HG02981 (cell line): ENCODE measurements around the gene VDR.

Experiments
- ATAC-seq: cut with Tn5 transposase; IDR thresholded peaks from one replicate; pipeline ENCODE4 v1.9.1; 2021; ENCODE audit warnings: mild to moderate bottlenecking, moderate library complexity; ENCODE audit not compliant: unreplicated experiment

VDR gene

DNA sequence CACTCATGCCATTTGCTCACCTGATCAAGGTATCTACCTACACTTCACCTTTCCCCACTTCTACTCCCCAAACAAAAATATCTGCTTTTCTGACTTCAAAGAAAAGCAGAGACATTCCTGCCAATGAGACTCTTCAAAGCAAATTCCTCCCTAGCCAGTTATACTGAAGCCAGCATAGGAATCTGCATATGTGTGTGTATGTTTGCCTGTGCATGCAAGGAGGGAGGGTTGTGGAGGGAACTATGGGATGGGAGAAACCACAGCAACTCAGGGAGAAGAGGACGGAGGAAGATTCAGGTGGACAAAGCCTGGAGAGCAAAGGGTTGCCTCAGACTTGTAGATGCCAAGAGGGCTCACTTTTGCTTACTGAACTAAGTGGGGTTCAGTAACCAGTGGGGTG, 26.4 kb upstream of the VDR start:
- ATAC-seq, result no peak

GRCh38 chr12:47930634-47931033, 25.8 kb upstream of the VDR start:
- no peak for ATAC-seq

GRCh38 chr12:47927346-47927745, 22.6 kb upstream of the VDR start:
- no peak for ATAC-seq

- no peak for ATAC-seq
Measured at GRCh38 chr12:47921907-47922306, 17.1 kb upstream of the VDR start.

DNA sequence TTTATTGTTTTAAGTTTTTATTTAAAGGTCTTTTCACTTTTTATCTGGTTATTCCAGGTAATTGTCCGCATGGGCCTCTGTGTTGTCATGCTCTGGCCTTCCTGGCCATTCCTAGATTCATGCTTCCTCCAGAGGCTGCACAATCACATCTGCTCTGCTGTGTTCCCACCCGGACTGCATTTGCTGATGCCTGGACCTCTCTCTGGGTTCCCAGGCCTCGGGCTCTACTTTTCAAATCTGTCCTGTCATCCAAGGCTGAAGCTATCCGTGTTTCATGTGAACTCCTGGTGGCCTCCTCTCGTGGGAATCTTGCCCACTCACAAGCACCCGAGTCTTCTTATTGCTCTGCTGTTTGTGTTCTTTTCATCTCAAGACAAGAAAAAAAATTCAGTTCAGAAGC, 16.1 kb upstream of the VDR start:
- ATAC-seq, result no peak

- no peak for ATAC-seq
Measured at GRCh38 chr12:47913081-47913480, 8.3 kb upstream of the VDR start.

- no peak for ATAC-seq
Measured at GRCh38 chr12:47912556-47912955, 7.8 kb upstream of the VDR start.

GRCh38 chr12:47910981-47911380, 6.2 kb upstream of the VDR start:
- ATAC-seq, result no peak

- ATAC-seq, result no peak
Measured at GRCh38 chr12:47910486-47910885, 5.7 kb upstream of the VDR start.

DNA sequence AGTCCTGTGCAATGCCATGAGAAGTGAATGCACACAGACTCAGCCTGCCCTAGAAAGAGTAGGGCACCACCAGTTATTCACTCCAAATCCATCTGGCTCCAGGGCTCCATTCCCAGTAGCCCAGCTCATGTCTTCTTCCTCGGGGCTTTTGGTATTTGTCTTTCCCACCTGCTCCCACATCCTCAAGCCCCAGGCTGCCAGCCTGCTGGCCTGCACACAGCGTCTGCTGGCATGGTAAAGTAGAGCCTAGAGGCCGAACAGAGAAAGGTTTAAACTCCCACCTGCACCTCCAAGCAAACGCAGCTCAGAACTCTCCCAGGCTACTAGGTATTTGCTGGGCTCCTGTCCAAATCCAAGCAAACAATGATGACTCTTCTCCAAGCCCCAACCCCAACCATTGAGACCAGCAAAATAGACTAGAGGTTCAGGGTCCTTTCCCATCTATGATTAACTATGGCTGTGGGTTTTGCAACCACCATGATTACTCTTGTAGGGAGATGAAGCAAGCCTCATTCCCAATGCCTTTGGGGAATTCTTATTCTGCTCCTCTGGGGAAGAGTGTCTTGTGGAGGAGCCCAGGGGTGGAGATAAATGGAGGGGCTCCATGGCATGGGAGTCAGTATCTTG, 5.2 kb upstream of the VDR start:
- ATAC-seq, result no peak

DNA sequence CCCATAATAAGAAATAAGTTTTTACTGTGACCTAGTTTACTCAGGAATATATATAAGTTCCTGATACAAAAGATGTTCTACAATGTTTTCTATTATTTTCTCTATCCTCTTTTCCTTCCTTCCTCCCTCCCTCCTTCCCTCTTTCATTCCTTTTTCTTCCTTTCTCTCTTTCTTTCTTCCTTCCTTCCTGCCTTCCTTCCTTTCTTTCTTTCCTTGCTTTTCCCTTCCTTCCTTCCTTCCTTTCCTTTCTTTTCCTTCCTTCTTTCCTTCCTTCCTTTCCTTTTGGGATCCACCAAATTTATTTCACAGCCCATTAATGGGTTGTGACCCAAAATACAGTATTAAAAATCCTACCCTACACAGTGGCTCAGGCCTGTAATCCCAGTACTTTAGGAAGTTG, 3.9 kb upstream of the VDR start:
- no peak for ATAC-seq

GRCh38 chr12:47907851-47908454, 3.2 kb upstream of the VDR start:
- no peak for ATAC-seq

- no peak for ATAC-seq
Measured at GRCh38 chr12:47903927-47904712, 674 bp downstream of the VDR start.

DNA sequence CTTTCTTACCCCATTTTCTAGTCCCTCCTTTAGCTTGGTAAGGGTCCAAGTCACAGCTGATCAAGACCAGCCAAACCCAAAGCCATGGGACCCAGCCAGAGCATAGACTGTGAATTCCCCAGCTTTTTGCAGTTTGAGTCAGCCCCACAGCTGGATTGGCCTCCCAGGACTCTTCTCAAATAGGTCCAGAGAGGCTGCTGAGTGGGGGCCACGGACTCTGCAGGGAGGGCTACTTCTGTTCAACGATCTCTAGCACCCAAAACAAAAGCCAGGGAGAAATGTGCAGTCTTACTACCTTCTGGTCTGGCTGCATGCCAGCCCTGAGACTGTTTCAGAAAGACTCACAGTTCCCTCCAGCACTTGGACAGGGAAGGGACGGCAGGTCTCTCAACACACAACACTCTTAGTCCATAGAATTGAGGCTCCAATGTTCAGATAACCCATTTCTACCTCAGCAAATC, 1.6 kb downstream of the VDR start:
- ATAC-seq, result no peak

DNA sequence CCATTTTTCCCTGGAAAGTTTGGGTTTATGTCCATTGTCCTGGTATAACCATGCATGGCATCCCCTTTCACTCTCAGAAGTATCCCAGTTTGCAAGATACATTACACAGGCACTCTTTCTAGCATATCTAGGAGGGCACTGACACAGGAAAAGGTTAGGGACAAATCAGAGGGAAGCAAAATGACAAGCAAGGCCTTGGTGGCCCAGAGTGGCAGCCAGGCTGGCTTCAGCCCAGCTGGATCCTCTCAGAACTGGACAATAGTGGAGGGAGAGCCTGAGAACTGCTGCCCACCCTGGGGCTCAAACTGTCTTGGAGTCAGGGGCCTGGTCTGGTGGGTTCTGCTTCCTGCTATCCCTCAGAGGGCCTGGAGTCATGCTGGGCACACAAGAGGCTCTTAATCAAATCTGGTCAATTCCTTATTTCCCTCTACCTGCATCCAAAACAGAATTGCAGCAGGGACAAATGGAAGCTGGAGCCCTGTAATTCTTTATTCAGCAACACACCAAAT, 2.6 kb downstream of the VDR start:
- no peak for ATAC-seq

DNA sequence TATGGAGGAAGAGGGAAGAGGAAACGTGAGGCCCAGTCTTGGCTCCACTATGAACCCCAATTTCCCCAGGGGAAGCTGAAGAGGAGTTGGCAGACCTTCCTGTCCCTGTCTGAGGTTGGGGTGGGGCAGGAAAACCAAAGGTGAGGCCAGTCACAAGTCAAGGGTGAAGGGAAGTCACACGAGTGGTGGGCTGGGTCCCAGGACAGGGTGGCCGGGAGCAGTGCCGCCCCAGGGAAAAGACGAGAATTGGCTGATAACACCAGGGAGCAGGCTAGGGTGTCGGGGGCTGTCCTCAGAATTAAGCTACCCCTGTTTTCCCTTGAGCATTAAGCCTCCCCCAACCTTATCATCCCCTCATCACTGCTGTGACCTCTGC, 3.1 kb downstream of the VDR start:
- ATAC-seq, result no peak

GRCh38 chr12:47901063-47901717, 3.6 kb downstream of the VDR start:
- ATAC-seq, result no peak

- ATAC-seq, result peak; percentile 32
Measured at GRCh38 chr12:47900131-47901062, 4.4 kb downstream of the VDR start.

- ATAC-seq, result no peak
Measured at GRCh38 chr12:47899466-47899865, 5.3 kb downstream of the VDR start.

GRCh38 chr12:47896633-47897032, 8.2 kb downstream of the VDR start:
- no peak for ATAC-seq
